ENCODE data around the gene DNAH7. TPM values are rescaled to one million over a fixed set of nuclear protein-coding genes. Genes with fewer than 3 reads are reported as not detected.

The DNAH7 gene
- total and polyA plus RNA-seq, 2 donors (not counting 1 experiment from before 2014, with no cell fraction given): 0.37 to 0.99 TPM

GRCh38 chr2:195766691-195767090, 301.9 kb downstream of the DNAH7 start:
- Histone ChIP-seq H3K4me1 (ENCODE audit: control insufficient read depth, extremely low read depth, insufficient read depth, low read length) (no peaks in the 10 kb centered on the region), H4K20me1 (ENCODE audit: control insufficient read depth, extremely low read depth, insufficient read depth, low read length) (no peaks in the 10 kb centered on the region), H3K4me2 (ENCODE audit: extremely low read depth, insufficient read depth, low read length) (no peak overlapping the region)

GRCh38 chr2:195763866-195764265, 304.8 kb downstream of the DNAH7 start:
- Histone ChIP-seq H2AFZ (ENCODE audit: low read length) (no peak overlapping the region), H3K4me3 (replicated peaks in 1 of 4; ENCODE audit: control extremely low read depth in 1 of 4, insufficient read depth in 1 of 4, low read depth in 3 of 4, low read length in 4 of 4) (no peak overlapping the region), H3K4me1 (ENCODE audit: control insufficient read depth, extremely low read depth, insufficient read depth, low read length) (no peaks in the 10 kb centered on the region), H3K9me3 (ENCODE audit: control insufficient read depth, insufficient read depth, low read depth, low read length) (no peaks in the 10 kb centered on the region), H3K4me2 (ENCODE audit: extremely low read depth, insufficient read depth, low read length) (no peak overlapping the region), H3K79me2 (ENCODE audit: control insufficient read depth, insufficient read depth, low read length) (no peaks in the 10 kb centered on the region), H3K36me3 (ENCODE audit: control insufficient read depth, insufficient read depth, low read length) (no peaks in the 10 kb centered on the region), H3K27me3 (ENCODE audit: control insufficient read depth, insufficient read depth, low read length) (no peaks in the 10 kb centered on the region), H3K9ac (ENCODE audit: insufficient read depth, low read length) (no peak overlapping the region), H3K27ac (ENCODE audit: insufficient read depth, low read length) (no peak overlapping the region), H4K20me1 (ENCODE audit: control insufficient read depth, extremely low read depth, insufficient read depth, low read length) (no peaks in the 10 kb centered on the region)
- peak in 1 of 2 donors; percentile 10 for DNase-seq (ENCODE audit: low read depth in 2 of 2)
- TF ChIP-seq EZH2 (IDR thresholded peaks at IDR 0.05; ENCODE audit: low read length, missing control alignments): no peak
- no peak for TF ChIP-seq CTCF (conservative IDR thresholded peaks at IDR 0.05 in 1 of 2, IDR thresholded peaks at IDR 0.05 in 1 of 2; ENCODE audit: low read depth in 1 of 2, low read length in 2 of 2)

More at GRCh38 chr2:195766691-195767090, 301.9 kb downstream of the DNAH7 start:
- Histone ChIP-seq H3K9ac (ENCODE audit: insufficient read depth, low read length) (no peak overlapping the region), H3K36me3 (ENCODE audit: control insufficient read depth, insufficient read depth, low read length) (no peaks in the 10 kb centered on the region), H3K4me3 (replicated peaks in 1 of 4; ENCODE audit: control extremely low read depth in 1 of 4, insufficient read depth in 1 of 4, low read depth in 3 of 4, low read length in 4 of 4) (no peak overlapping the region), H3K27me3 (ENCODE audit: control insufficient read depth, insufficient read depth, low read length) (no peaks in the 10 kb centered on the region), H2AFZ (ENCODE audit: low read length) (no peak overlapping the region), H3K79me2 (ENCODE audit: control insufficient read depth, insufficient read depth, low read length) (no peaks in the 10 kb centered on the region), H3K9me3 (ENCODE audit: control insufficient read depth, insufficient read depth, low read depth, low read length) (no peaks in the 10 kb centered on the region), H3K27ac (ENCODE audit: insufficient read depth, low read length) (no peak overlapping the region)
- DNase-seq (ENCODE audit: low read depth in 2 of 2): no peak
- TF ChIP-seq EZH2 (IDR thresholded peaks at IDR 0.05; ENCODE audit: low read length, missing control alignments) (no peak), CTCF (conservative IDR thresholded peaks at IDR 0.05 in 1 of 2, IDR thresholded peaks at IDR 0.05 in 1 of 2; ENCODE audit: low read depth in 1 of 2, low read length in 2 of 2) (no peak)

GRCh38 chr2:195759877-195760276, 308.8 kb downstream of the DNAH7 start:
- H4K20me1 ChIP-seq (ENCODE audit: control insufficient read depth, extremely low read depth, insufficient read depth, low read length): no peaks in the 10 kb centered on the region
- no peaks in the 10 kb centered on the region for H3K9me3 ChIP-seq (ENCODE audit: control insufficient read depth, insufficient read depth, low read depth, low read length)
- no peak overlapping the region for H3K27ac ChIP-seq (ENCODE audit: insufficient read depth, low read length)
- H3K4me1 ChIP-seq (ENCODE audit: control insufficient read depth, extremely low read depth, insufficient read depth, low read length): no peaks in the 10 kb centered on the region
- no peak overlapping the region for H3K4me3 ChIP-seq (replicated peaks in 1 of 4; ENCODE audit: control extremely low read depth in 1 of 4, insufficient read depth in 1 of 4, low read depth in 3 of 4, low read length in 4 of 4)
- no peak for TF ChIP-seq CTCF (conservative IDR thresholded peaks at IDR 0.05 in 1 of 2, IDR thresholded peaks at IDR 0.05 in 1 of 2; ENCODE audit: low read depth in 1 of 2, low read length in 2 of 2)
- TF ChIP-seq EZH2 (IDR thresholded peaks at IDR 0.05; ENCODE audit: low read length, missing control alignments): no peak
- no peak overlapping the region for H3K9ac ChIP-seq (ENCODE audit: insufficient read depth, low read length)
- no peak overlapping the region for H3K4me2 ChIP-seq (ENCODE audit: extremely low read depth, insufficient read depth, low read length)
- DNase-seq (ENCODE audit: low read depth in 2 of 2): no peak
- H3K36me3 ChIP-seq (ENCODE audit: control insufficient read depth, insufficient read depth, low read length): no peaks in the 10 kb centered on the region
- H3K27me3 ChIP-seq (ENCODE audit: control insufficient read depth, insufficient read depth, low read length): no peaks in the 10 kb centered on the region
- H2AFZ ChIP-seq (ENCODE audit: low read length): no peak overlapping the region
- no peaks in the 10 kb centered on the region for H3K79me2 ChIP-seq (ENCODE audit: control insufficient read depth, insufficient read depth, low read length)

Data from fibroblast of lung (primary cell).